K562 (cell line): ENCODE measurements around the gene C10orf143. TPM values are rescaled to one million over a fixed set of nuclear protein-coding genes. Genes with fewer than 3 reads are reported as not detected.

ENCODE experiments used
- ARHGAP35 ChIP-seq: fragments of 450-650 bp; IDR thresholded peaks from 2 replicates; pipeline ENCODE4 v1.6.1; 2018; ENCODE audit not compliant: partially characterized antibody
- PHF8 ChIP-seq: fragments of 200-600 bp; sonication (generic); IDR thresholded peaks from 2 replicates; pipeline ENCODE4 v1.6.1; 2012; ENCODE audit warnings: mixed run types, mild to moderate bottlenecking, inconsistent platforms, low read length, moderate library complexity, borderline replicate concordance
- TFAP4 ChIP-seq: sonication (generic); formaldehyde crosslinking; IDR thresholded peaks from 2 replicates; pipeline ENCODE4 v1.8.0; 2022; ENCODE audit warnings: missing genetic modification reagents, mild to moderate bottlenecking, moderate library complexity, borderline replicate concordance
- ZNF232 ChIP-seq: sonication (generic); formaldehyde crosslinking; IDR thresholded peaks from 2 replicates; pipeline ENCODE4 v1.8.0; 2022; ENCODE audit warnings: mild to moderate bottlenecking, missing genetic modification reagents
- polyA plus RNA-seq, 8 experiments: library from polyadenylated mRNA; depleted of rRNA in 4 of 8; stranded (reverse) in 5 of 8; unstranded in 3 of 8; fragments of >200 nt; fragmentation: Nextera tagmentation in 2 of 8; fragmentation: Illumina TruSeq in 1 of 8; extraction: Ambion mirVana in 2 of 8; extraction: Trizol in 1 of 8; gene quantifications; 2 replicates each; pipeline versions ENCODE4 v1.2.1 to v1.2.3, GENCODE V29; 2011 to 2014; ENCODE audit warnings: inconsistent platforms in 1 of 8, missing spikeins in 1 of 8
- total RNA-seq, 7 experiments: library from RNA; depleted of rRNA in 6 of 7; stranded (reverse); fragments of >200 nt in 6 of 7; fragmentation: Illumina TruSeq in 2 of 7; extraction: Trizol in 2 of 7; gene quantifications; 2 replicates each; pipeline versions ENCODE4 v1.2.1 to v1.2.3, GENCODE V29; 2011 to 2021; ENCODE audit warnings: low replicate concordance in 1 of 7
- TF ChIP-seq, protein P1 (sequence below): sonication (generic); formaldehyde crosslinking; IDR thresholded peaks from 2 replicates; pipeline ENCODE4 v1.8.0; 2023; ENCODE audit warnings: missing genetic modification reagents, mild to moderate bottlenecking, borderline replicate concordance
- TF ChIP-seq, protein P2 (sequence below): fragments of 250-450 bp; sonication (Bioruptor Pico); IDR thresholded peaks from 2 replicates; pipeline ENCODE4 v1.8.0; 2021; ENCODE audit warnings: moderate library complexity, mild to moderate bottlenecking, inconsistent platforms

The C10orf143 gene
- total and polyA plus RNA-seq, 9 of the 15 experiments (the other 6 are each of a cell fraction or from before 2014, with no cell fraction given) = 0.07 to 0.42 (median 0.25) TPM; not detected in 2

- TF ChIP-seq, protein P1, sequence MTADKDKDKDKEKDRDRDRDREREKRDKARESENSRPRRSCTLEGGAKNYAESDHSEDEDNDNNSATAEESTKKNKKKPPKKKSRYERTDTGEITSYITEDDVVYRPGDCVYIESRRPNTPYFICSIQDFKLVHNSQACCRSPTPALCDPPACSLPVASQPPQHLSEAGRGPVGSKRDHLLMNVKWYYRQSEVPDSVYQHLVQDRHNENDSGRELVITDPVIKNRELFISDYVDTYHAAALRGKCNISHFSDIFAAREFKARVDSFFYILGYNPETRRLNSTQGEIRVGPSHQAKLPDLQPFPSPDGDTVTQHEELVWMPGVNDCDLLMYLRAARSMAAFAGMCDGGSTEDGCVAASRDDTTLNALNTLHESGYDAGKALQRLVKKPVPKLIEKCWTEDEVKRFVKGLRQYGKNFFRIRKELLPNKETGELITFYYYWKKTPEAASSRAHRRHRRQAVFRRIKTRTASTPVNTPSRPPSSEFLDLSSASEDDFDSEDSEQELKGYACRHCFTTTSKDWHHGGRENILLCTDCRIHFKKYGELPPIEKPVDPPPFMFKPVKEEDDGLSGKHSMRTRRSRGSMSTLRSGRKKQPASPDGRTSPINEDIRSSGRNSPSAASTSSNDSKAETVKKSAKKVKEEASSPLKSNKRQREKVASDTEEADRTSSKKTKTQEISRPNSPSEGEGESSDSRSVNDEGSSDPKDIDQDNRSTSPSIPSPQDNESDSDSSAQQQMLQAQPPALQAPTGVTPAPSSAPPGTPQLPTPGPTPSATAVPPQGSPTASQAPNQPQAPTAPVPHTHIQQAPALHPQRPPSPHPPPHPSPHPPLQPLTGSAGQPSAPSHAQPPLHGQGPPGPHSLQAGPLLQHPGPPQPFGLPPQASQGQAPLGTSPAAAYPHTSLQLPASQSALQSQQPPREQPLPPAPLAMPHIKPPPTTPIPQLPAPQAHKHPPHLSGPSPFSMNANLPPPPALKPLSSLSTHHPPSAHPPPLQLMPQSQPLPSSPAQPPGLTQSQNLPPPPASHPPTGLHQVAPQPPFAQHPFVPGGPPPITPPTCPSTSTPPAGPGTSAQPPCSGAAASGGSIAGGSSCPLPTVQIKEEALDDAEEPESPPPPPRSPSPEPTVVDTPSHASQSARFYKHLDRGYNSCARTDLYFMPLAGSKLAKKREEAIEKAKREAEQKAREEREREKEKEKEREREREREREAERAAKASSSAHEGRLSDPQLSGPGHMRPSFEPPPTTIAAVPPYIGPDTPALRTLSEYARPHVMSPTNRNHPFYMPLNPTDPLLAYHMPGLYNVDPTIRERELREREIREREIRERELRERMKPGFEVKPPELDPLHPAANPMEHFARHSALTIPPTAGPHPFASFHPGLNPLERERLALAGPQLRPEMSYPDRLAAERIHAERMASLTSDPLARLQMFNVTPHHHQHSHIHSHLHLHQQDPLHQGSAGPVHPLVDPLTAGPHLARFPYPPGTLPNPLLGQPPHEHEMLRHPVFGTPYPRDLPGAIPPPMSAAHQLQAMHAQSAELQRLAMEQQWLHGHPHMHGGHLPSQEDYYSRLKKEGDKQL (CRISPR knock-in tag) = no peak
- TF ChIP-seq ZNF232 (CRISPR knock-in tag) (no peak), TFAP4 (CRISPR knock-in tag) (no peak), ARHGAP35 (no peak), PHF8 (no peak)
- TF ChIP-seq, protein P2, sequence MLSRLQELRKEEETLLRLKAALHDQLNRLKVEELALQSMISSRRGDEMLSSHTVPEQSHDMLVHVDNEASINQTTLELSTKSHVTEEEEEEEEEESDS (CRISPR knock-in tag) = no peak
Observed at GRCh38 chr10:130146042-130146441, 35.4 kb upstream of the C10orf143 start (continued).
